Measurements from ENCODE around the gene SEC31A.

The SEC31A gene

DNA sequence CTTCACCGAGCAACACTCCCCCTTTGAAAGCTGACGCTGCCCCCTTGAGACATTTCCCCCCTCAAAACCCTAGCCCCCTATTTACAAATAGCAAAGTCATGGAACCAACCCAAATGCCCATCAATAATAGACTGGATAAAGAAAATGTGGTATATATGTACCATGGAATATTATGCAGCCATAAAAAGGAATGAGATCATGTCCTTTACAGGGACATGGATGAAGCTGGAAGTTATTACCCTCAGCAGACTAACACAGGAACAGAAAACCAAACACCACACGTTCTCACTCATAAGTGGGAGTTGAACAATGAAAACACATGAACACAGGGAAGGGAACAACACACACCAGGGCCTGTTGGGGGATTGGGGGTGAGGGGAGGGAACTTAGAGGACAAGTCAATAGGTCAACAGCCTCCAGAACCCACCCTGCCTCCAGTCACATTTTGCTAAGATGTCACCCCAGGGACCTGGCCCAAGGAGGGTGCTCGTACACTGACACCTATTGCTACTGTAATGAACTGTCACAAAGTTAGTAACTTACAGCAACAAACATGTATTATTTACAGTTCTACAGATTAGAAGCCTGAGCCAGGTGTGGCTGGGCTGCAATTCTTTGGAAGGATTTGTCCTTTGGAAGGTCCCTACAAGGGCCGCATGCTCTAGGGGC, 113.0 kb downstream of the SEC31A start:
- in situ Hi-C loops (cut with HindIII; ENCODE audit: low pct_unique_long_range_greater_than_20kb, low sequenced_read_pairs) = no loop called here
- TF ChIP-seq JUND (IDR thresholded peaks at IDR 0.05; ENCODE audit: low read depth) = no peak
- DNase-seq (ENCODE audit: low read depth in 1 of 2, low spot score in 1 of 2) = no peak

DNA sequence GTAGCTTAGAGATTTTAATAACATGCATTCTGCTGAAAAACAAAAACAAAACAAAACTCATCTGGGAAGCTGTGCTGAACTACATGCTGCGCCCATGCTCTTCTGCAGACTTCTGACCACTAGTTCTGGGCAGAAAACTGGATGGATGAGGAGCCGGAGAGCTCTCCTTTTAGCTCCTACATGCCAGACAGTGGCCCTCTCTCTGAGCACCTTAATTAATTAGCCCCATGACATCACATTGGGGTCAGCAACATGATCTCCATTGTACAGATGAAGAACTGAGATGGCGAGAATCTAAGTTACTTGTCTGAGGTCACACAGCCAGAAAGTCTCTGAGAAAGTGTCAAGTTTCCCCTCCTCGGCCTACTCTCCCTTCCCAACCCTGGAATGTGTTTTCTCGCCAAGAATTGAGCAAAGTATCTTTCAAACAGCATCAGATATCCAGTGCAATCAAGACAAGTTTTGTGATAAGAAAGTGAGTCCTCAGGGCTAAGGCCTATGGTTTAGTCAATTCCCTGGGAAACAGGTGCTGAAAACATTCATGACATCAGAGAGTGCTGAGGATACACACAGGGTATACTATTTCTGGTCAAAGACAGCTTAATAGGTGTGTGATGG, 113.9 kb downstream of the SEC31A start:
- TF ChIP-seq JUND (IDR thresholded peaks at IDR 0.05; ENCODE audit: low read depth) = no peak
- in situ Hi-C loops (cut with HindIII; ENCODE audit: low pct_unique_long_range_greater_than_20kb, low sequenced_read_pairs) = no loop called here
- no peak for DNase-seq (ENCODE audit: low read depth in 1 of 2, low spot score in 1 of 2)

DNA sequence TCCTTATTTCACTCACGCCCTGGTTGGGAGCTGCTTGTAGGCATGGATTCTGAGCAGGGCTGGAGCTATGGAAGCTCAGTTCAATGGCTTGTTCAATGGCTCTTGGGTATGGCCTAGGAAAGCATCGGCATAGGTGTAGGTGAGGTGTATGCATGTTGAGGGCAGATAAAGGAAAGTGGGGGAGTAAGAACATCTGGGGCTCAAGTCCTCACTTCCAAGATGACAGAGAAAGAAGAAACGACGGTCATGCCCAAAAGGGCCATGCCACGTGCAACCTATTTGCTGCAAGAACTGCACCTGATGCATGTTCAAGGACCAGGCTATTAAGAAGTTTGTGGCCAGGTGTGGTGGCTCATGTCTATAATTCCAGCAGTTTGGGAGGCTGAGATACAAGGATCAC, 115.7 kb downstream of the SEC31A start:
- in situ Hi-C loops (cut with HindIII; ENCODE audit: low pct_unique_long_range_greater_than_20kb, low sequenced_read_pairs) = no loop called here
- no peak for DNase-seq (ENCODE audit: low read depth in 1 of 2, low spot score in 1 of 2)
- no peak for TF ChIP-seq JUND (IDR thresholded peaks at IDR 0.05; ENCODE audit: low read depth)

DNA sequence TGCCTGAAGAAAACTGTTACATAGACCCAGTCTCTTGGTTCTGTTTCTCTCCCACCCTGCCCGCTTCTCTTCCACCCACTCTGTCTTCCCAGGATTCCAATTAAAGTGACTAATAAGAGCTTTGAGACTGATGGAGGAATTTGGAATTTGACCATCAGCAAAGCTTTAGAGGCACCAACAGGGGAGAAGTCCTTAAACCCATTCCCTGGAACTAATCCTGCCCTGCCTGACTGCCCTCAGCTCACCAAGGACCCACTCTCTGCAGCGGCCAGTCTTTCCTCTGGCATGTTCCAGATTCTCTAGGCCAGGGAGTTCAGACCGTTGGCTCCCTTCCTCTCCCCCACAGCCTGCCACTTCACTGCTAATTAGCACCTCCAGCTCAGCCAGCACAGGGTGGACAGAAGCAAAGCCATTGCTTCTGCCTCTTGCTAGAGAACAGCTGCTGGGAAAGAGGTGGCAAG, 116.2 kb downstream of the SEC31A start:
- DNase-seq (ENCODE audit: low read depth in 1 of 2, low spot score in 1 of 2) = no peak
- in situ Hi-C loops (cut with HindIII; ENCODE audit: low pct_unique_long_range_greater_than_20kb, low sequenced_read_pairs) = no loop called here
- no peak for TF ChIP-seq JUND (IDR thresholded peaks at IDR 0.05; ENCODE audit: low read depth)

DNA sequence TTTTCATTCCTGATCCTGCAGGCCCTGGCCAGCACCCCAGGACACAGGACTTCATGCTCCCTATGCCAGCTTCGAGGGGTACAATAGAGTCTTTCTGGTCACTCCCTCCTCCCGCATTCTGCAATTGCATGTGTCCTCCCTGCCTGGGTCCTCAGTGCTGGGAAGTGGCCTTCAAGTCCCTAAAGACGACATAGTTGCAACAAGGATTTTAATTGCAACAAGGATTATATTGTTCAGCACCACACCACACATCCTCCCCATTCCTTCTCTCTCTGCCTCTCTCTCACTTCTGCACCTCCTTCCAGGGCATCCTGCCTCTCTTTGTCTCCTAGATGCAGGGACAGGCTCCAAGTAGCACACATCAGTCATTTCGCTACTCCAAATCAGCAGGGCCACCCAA, 117.9 kb downstream of the SEC31A start:
- no peak for DNase-seq (ENCODE audit: low read depth in 1 of 2, low spot score in 1 of 2)
- no peak for TF ChIP-seq JUND (IDR thresholded peaks at IDR 0.05; ENCODE audit: low read depth)
- in situ Hi-C loops (cut with HindIII; ENCODE audit: low pct_unique_long_range_greater_than_20kb, low sequenced_read_pairs) = no loop called here

DNA sequence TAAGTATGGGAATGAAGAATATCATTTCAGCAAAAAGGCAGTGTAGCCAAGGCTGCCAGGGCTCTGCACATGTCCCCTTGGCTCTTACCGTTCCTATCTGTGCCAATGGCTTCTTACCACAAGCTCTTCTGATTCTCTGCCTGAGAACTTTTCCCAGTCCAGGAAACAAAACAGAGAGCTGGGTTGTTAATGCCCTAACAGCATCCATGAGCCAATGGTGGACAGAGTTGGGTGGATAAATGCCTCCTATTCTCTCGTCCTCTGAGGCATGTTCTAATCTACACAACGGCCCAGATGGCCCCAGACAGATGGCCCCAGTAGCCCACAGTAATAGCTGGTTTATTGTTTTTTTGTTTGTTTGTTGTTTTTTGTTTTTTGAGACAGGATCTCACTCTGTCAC, 120.3 kb downstream of the SEC31A start:
- no peak for DNase-seq (ENCODE audit: low read depth in 1 of 2, low spot score in 1 of 2)
- no peak for TF ChIP-seq JUND (IDR thresholded peaks at IDR 0.05; ENCODE audit: low read depth)
- in situ Hi-C loops (cut with HindIII; ENCODE audit: low pct_unique_long_range_greater_than_20kb, low sequenced_read_pairs) = no loop called here
